Endometrial microvascular endothelial cells (primary cell): ENCODE measurements around the gene FILIP1. TPM values are rescaled to one million over a fixed set of nuclear protein-coding genes. Genes with fewer than 3 reads are reported as not detected.
"Not testable (repeated sequence)": the region's sequence is repeated elsewhere in the genome, so short reads cannot be mapped to it uniquely, and the experiment has no call there.

Source experiments
- in situ Hi-C: cut with HindIII; loops from 2 replicates; pipeline ENCODE4 v1.10.0; 2017; ENCODE audit warnings: low sequenced_read_pairs, low pct_unique_long_range_greater_than_20kb; ENCODE audit errors: inconsistent ontology term
- total RNA-seq: library from RNA; depleted of rRNA; stranded (reverse); fragments of >200 nt; gene quantifications from one replicate; pipeline ENCODE4 v1.2.3, GENCODE V29; 2015; ENCODE audit errors: inconsistent ontology term

The FILIP1 gene
- total RNA-seq, 1 donor from 2014 or later: 0.09 TPM

- in situ Hi-C loops: no loop called here
These were observed 64.4 kb downstream of the FILIP1 start for GRCh38 chr6:75429061-75429703.

- in situ Hi-C loops: no loop called here
These were observed 65.4 kb downstream of the FILIP1 start for GRCh38 chr6:75428204-75428603.

GRCh38 chr6:75427329-75427728 lies 66.3 kb downstream of the FILIP1 start:
- in situ Hi-C loops: no loop called here

GRCh38 chr6:75424618-75425548 lies 68.7 kb downstream of the FILIP1 start:
- in situ Hi-C loops: no loop called here

- in situ Hi-C loops: no loop called here
These were observed 70.2 kb downstream of the FILIP1 start for GRCh38 chr6:75423386-75423785.

GRCh38 chr6:75422024-75422639 lies 71.5 kb downstream of the FILIP1 start:
- in situ Hi-C loops: no loop called here

- in situ Hi-C loops: no loop called here
These were observed 72.1 kb downstream of the FILIP1 start for GRCh38 chr6:75421316-75422023.

GRCh38 chr6:75419980-75420379 lies 73.6 kb downstream of the FILIP1 start:
- in situ Hi-C loops: no loop called here

- in situ Hi-C loops: no loop called here
These were observed 74.2 kb downstream of the FILIP1 start for GRCh38 chr6:75419416-75419815.

GRCh38 chr6:75418233-75418632 lies 75.4 kb downstream of the FILIP1 start:
- in situ Hi-C loops: no loop called here

- in situ Hi-C loops: no loop called here
These were observed 77.2 kb downstream of the FILIP1 start for GRCh38 chr6:75416443-75416842.

- in situ Hi-C loops: no loop called here
These were observed 77.8 kb downstream of the FILIP1 start for GRCh38 chr6:75415804-75416203.

- in situ Hi-C loops: no loop called here
These were observed 79.1 kb downstream of the FILIP1 start for GRCh38 chr6:75414445-75415021.

- in situ Hi-C loops: no loop called here
These were observed 80.5 kb downstream of the FILIP1 start for GRCh38 chr6:75412969-75413662.

GRCh38 chr6:75410564-75410963 lies 83.0 kb downstream of the FILIP1 start:
- in situ Hi-C loops: not testable (repeated sequence)

GRCh38 chr6:75409928-75410327 lies 83.7 kb downstream of the FILIP1 start:
- in situ Hi-C loops: no loop called here

- in situ Hi-C loops: no loop called here
These were observed 84.3 kb downstream of the FILIP1 start for GRCh38 chr6:75409286-75409685.

GRCh38 chr6:75403563-75404080 lies 90.0 kb downstream of the FILIP1 start:
- in situ Hi-C loops: no loop called here
